NCI-H748 (cell line): ENCODE measurements around the gene BTBD16.

Experiments used
- DNase-seq: peaks from one replicate; lab custom pipeline; 2025; ENCODE audit not compliant: unreplicated experiment; lab: John Stamatoyannopoulos, UW

BTBD16 gene

GRCh38 chr10:122362621-122363020, 91.5 kb downstream of the BTBD16 start:
- peak; percentile 1 for DNase-seq

- DNase-seq, result no peak
Measured at GRCh38 chr10:122363311-122363710, 92.2 kb downstream of the BTBD16 start.

- DNase-seq, result no peak
Measured at GRCh38 chr10:122363722-122364463, 92.8 kb downstream of the BTBD16 start.

GRCh38 chr10:122368502-122369254, 97.6 kb downstream of the BTBD16 start:
- peak; percentile 59 for DNase-seq

GRCh38 chr10:122373108-122373507, 102.0 kb downstream of the BTBD16 start:
- DNase-seq, result no peak

- DNase-seq, result peak; percentile 28
Measured at GRCh38 chr10:122373721-122374120, 102.6 kb downstream of the BTBD16 start.

- peak; percentile 95 for DNase-seq
Measured at GRCh38 chr10:122374237-122374858, 103.3 kb downstream of the BTBD16 start, which contains the start of gene PLEKHA1. Gene PLEKHA1 (plus strand): TSS chr10:122374708. CDS start chr10:122393201, 18,493 bp downstream.

GRCh38 chr10:122374859-122375678, 104.0 kb downstream of the BTBD16 start:
- DNase-seq, result peak; percentile 84

- DNase-seq, result no peak
Measured at GRCh38 chr10:122375679-122376160, 104.6 kb downstream of the BTBD16 start.

GRCh38 chr10:122376364-122376961, 105.4 kb downstream of the BTBD16 start:
- DNase-seq, result no peak

- DNase-seq, result no peak
Measured at GRCh38 chr10:122379041-122379440, 107.9 kb downstream of the BTBD16 start.

- DNase-seq, result no peak
Measured at GRCh38 chr10:122379537-122379936, 108.4 kb downstream of the BTBD16 start.

GRCh38 chr10:122380703-122381102, 109.6 kb downstream of the BTBD16 start:
- DNase-seq, result no peak

- DNase-seq, result no peak
Measured at GRCh38 chr10:122381680-122382079, 110.6 kb downstream of the BTBD16 start.

GRCh38 chr10:122386514-122386913, 115.4 kb downstream of the BTBD16 start:
- DNase-seq, result no peak

GRCh38 chr10:122387572-122387971, 116.5 kb downstream of the BTBD16 start:
- DNase-seq, result no peak
